Measurements from ENCODE around the gene SMAD3. TPM values are rescaled to one million over a fixed set of nuclear protein-coding genes. Genes with fewer than 3 reads are reported as not detected.

The SMAD3 gene
- polyA plus RNA-seq, 1 donor from 2014 or later: 1.0 TPM

DNA sequence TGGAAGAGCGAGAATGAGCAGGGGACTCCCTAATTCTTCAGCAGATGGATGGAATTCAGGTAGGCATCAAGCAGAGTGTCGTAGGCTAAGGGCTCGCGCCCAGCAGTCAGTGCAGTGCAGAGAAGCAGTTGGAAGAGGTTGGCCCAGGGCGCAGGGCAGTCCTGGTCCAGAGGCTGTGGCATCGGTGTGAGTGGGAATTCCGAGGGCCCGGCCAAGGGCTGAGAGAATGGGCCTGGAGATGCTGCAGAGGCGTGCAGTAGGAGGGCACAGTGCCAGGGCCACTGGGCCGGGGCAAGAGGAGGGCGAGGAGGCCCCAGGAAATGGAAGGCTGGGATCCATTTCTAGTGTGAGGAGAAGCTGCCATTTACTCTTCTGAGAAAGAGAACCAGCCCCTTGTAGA is 114.6 kb downstream of the SMAD3 start:
- H3K9me2 ChIP-seq (ENCODE audit: insufficient read depth, low read length): no peaks in the 10 kb centered on the region
- TF ChIP-seq RAD21 (conservative IDR thresholded peaks at IDR 0.05) (no peak), EZH2 (IDR thresholded peaks at IDR 0.05; ENCODE audit: borderline replicate concordance, insufficient read depth, low read length, poor library complexity, severe bottlenecking) (no peak), EP300 (conservative IDR thresholded peaks at IDR 0.05; ENCODE audit: poor library complexity, severe bottlenecking) (no peak), POLR2AphosphoS5 (IDR thresholded peaks at IDR 0.05) (no peak), REST (IDR thresholded peaks at IDR 0.05; ENCODE audit: borderline replicate concordance) (no peak), TAF1 (IDR thresholded peaks at IDR 0.05; ENCODE audit: low read depth) (no peak), SMC3 (conservative IDR thresholded peaks at IDR 0.05; ENCODE audit: poor library complexity) (no peak), MXI1 (conservative IDR thresholded peaks at IDR 0.05; ENCODE audit: poor library complexity, severe bottlenecking) (no peak)
- TF ChIP-seq, protein P1, sequence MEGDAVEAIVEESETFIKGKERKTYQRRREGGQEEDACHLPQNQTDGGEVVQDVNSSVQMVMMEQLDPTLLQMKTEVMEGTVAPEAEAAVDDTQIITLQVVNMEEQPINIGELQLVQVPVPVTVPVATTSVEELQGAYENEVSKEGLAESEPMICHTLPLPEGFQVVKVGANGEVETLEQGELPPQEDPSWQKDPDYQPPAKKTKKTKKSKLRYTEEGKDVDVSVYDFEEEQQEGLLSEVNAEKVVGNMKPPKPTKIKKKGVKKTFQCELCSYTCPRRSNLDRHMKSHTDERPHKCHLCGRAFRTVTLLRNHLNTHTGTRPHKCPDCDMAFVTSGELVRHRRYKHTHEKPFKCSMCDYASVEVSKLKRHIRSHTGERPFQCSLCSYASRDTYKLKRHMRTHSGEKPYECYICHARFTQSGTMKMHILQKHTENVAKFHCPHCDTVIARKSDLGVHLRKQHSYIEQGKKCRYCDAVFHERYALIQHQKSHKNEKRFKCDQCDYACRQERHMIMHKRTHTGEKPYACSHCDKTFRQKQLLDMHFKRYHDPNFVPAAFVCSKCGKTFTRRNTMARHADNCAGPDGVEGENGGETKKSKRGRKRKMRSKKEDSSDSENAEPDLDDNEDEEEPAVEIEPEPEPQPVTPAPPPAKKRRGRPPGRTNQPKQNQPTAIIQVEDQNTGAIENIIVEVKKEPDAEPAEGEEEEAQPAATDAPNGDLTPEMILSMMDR (IDR thresholded peaks at IDR 0.05; ENCODE audit: poor library complexity, severe bottlenecking): no peak

GRCh38 chr15:67180514-67181191 is 115.3 kb downstream of the SMAD3 start:
- Histone ChIP-seq H3K9ac (ENCODE audit: low read length) (no peak overlapping the region), H3K27ac (ENCODE audit: low read length) (no peak overlapping the region), H3K9me3 (ENCODE audit: low read length) (no peaks in the 10 kb centered on the region), H3K79me2 (replicated peaks; ENCODE audit: insufficient read depth, low read length) (no peaks in the 10 kb centered on the region), H3K27me3 (ENCODE audit: insufficient read depth, low read depth, low read length) (no peaks in the 10 kb centered on the region), H2AFZ (ENCODE audit: low read depth, low read length) (no peak overlapping the region), H4K20me1 (ENCODE audit: insufficient read depth) (no peaks in the 10 kb centered on the region), H3K4me3 (ENCODE audit: low read length) (no peak overlapping the region), H3F3A (ENCODE audit: insufficient read depth, low read length, poor library complexity, severe bottlenecking) (no peaks in the 10 kb centered on the region), H3K36me3 (ENCODE audit: insufficient read depth, low read length) (no peaks in the 10 kb centered on the region), H3K9me2 (ENCODE audit: insufficient read depth, low read length) (no peaks in the 10 kb centered on the region), H3K4me2 (ENCODE audit: low read length) (no peak overlapping the region)
- no peak for TF ChIP-seq POLR2AphosphoS5 (IDR thresholded peaks at IDR 0.05)
- TF ChIP-seq EZH2 (IDR thresholded peaks at IDR 0.05; ENCODE audit: borderline replicate concordance, insufficient read depth, low read length, poor library complexity, severe bottlenecking): no peak
- TF ChIP-seq MXI1 (conservative IDR thresholded peaks at IDR 0.05; ENCODE audit: poor library complexity, severe bottlenecking): no peak
- no peak for TF ChIP-seq TAF1 (IDR thresholded peaks at IDR 0.05; ENCODE audit: low read depth)
- TF ChIP-seq EP300 (conservative IDR thresholded peaks at IDR 0.05; ENCODE audit: poor library complexity, severe bottlenecking): no peak
- TF ChIP-seq SMC3 (conservative IDR thresholded peaks at IDR 0.05; ENCODE audit: poor library complexity): no peak
- TF ChIP-seq, protein P1 (IDR thresholded peaks at IDR 0.05; ENCODE audit: poor library complexity, severe bottlenecking): no peak
- TF ChIP-seq RAD21 (conservative IDR thresholded peaks at IDR 0.05): no peak
- TF ChIP-seq REST (IDR thresholded peaks at IDR 0.05; ENCODE audit: borderline replicate concordance): no peak

More for the DNA sequence above, 114.6 kb downstream of the SMAD3 start:
- Histone ChIP-seq H3K27ac (ENCODE audit: low read length) (no peak overlapping the region), H3K4me2 (ENCODE audit: low read length) (no peak overlapping the region), H3K4me3 (ENCODE audit: low read length) (no peak overlapping the region), H3F3A (ENCODE audit: insufficient read depth, low read length, poor library complexity, severe bottlenecking) (no peaks in the 10 kb centered on the region), H3K9ac (ENCODE audit: low read length) (no peak overlapping the region), H3K79me2 (replicated peaks; ENCODE audit: insufficient read depth, low read length) (no peaks in the 10 kb centered on the region), H2AFZ (ENCODE audit: low read depth, low read length) (no peak overlapping the region), H3K9me3 (ENCODE audit: low read length) (no peaks in the 10 kb centered on the region), H3K27me3 (ENCODE audit: insufficient read depth, low read depth, low read length) (no peaks in the 10 kb centered on the region), H4K20me1 (ENCODE audit: insufficient read depth) (no peaks in the 10 kb centered on the region), H3K36me3 (ENCODE audit: insufficient read depth, low read length) (no peaks in the 10 kb centered on the region)

Measured in neural cell (in vitro differentiated cells).